ENCODE results near the gene HIF1A.
"Not testable (repeated sequence)": the region's sequence is repeated elsewhere in the genome, so short reads cannot be mapped to it uniquely, and the experiment has no call there.

The HIF1A gene

GRCh38 chr14:61652526-61653262 lies 42.6 kb upstream of the HIF1A start:
- no peak for DNase-seq (ENCODE audit: low read depth, low spot score)
- ChIA-PET POLR2A (no interaction called here), CTCF (interaction anchor here (0.9 kb wide), 1 partner anchor 11 kb away, joined by 4 read pairs; no protein-coding TSS in a partner anchor)
- no peak for TF ChIP-seq CTCF (IDR thresholded peaks at IDR 0.05; ENCODE audit: insufficient read depth, low read length, missing control alignments)
- H3K4me3 ChIP-seq (ENCODE audit: low read depth, low read length) = no peak overlapping the region

GRCh38 chr14:61653507-61653906 lies 41.8 kb upstream of the HIF1A start:
- DNase-seq (ENCODE audit: low read depth, low spot score) = no peak
- POLR2A ChIA-PET = no interaction called here
- no peak for TF ChIP-seq CTCF (IDR thresholded peaks at IDR 0.05; ENCODE audit: insufficient read depth, low read length, missing control alignments)
- CTCF ChIA-PET = interaction anchor here (0.9 kb wide), 1 partner anchor 12 kb away, joined by 4 read pairs; no protein-coding TSS in a partner anchor
- H3K4me3 ChIP-seq (ENCODE audit: low read depth, low read length) = no peak overlapping the region

GRCh38 chr14:61654026-61654425 lies 41.3 kb upstream of the HIF1A start:
- POLR2A ChIA-PET = no interaction called here
- no peak for TF ChIP-seq CTCF (IDR thresholded peaks at IDR 0.05; ENCODE audit: insufficient read depth, low read length, missing control alignments)
- no peak for DNase-seq (ENCODE audit: low read depth, low spot score)
- H3K4me3 ChIP-seq (ENCODE audit: low read depth, low read length) = no peak overlapping the region
- CTCF ChIA-PET = interaction anchor here (0.8 to 0.9 kb wide), 2 partner anchors 13 to 178 kb away, joined by 4 read pairs; no protein-coding TSS in a partner anchor

- TF ChIP-seq CTCF (IDR thresholded peaks at IDR 0.05; ENCODE audit: insufficient read depth, low read length, missing control alignments) = no peak
- no peak overlapping the region for H3K4me3 ChIP-seq (ENCODE audit: low read depth, low read length)
- ChIA-PET CTCF (no interaction called here), POLR2A (no interaction called here)
- DNase-seq (ENCODE audit: low read depth, low spot score) = no peak
Measured at GRCh38 chr14:61655777-61656176, 39.5 kb upstream of the HIF1A start.

- POLR2A ChIA-PET = no interaction called here
- H3K4me3 ChIP-seq (ENCODE audit: low read depth, low read length) = no peak overlapping the region
- DNase-seq (ENCODE audit: low read depth, low spot score) = no peak
- CTCF ChIA-PET = no interaction called here
- TF ChIP-seq CTCF (IDR thresholded peaks at IDR 0.05; ENCODE audit: insufficient read depth, low read length, missing control alignments) = no peak
Measured at GRCh38 chr14:61656341-61656740, 39.0 kb upstream of the HIF1A start.

GRCh38 chr14:61658111-61658510 lies 37.2 kb upstream of the HIF1A start:
- CTCF ChIA-PET; DNase-seq (ENCODE audit: low read depth, low spot score); POLR2A ChIA-PET; H3K4me3 ChIP-seq (ENCODE audit: low read depth, low read length): not testable (repeated sequence)

GRCh38 chr14:61659582-61659981 lies 35.7 kb upstream of the HIF1A start:
- CTCF ChIA-PET = interaction anchor here (1.0 kb wide), 1 partner anchor 184 kb away, joined by 3 read pairs; no protein-coding TSS in a partner anchor
- H3K4me3 ChIP-seq (ENCODE audit: low read depth, low read length) = no peak overlapping the region
- TF ChIP-seq CTCF (IDR thresholded peaks at IDR 0.05; ENCODE audit: insufficient read depth, low read length, missing control alignments) = no peak
- no peak for DNase-seq (ENCODE audit: low read depth, low spot score)
- POLR2A ChIA-PET = interaction anchor here (0.6 kb wide), 1 partner anchor 39 kb away, joined by 3 read pairs; no protein-coding TSS in a partner anchor
